Measurements from ENCODE around the gene MS4A10. TPM values are rescaled to one million over a fixed set of nuclear protein-coding genes. Genes with fewer than 3 reads are reported as not detected.

MS4A10 gene
- total and polyA plus RNA-seq, 8 donors = 0.08 to 0.13 (median 0.10) TPM; not detected in 3

- Histone ChIP-seq H3K36me3 (no peaks in the 10 kb centered on the region), H3K27me3 (peaks cover 0 to 33% of the 10 kb centered on the region in 2 donors), H3K4me3 (no peak overlapping the region), H3K4me1 (peaks cover 0 to 9% of the 10 kb centered on the region in 2 donors), H3K27ac (no peak overlapping the region), H3K9me3 (no peaks in the 10 kb centered on the region)
- no peak for ATAC-seq
- intact Hi-C loops (cut with DNase I) = no loop called here
- DNase-seq = no peak
- no peak for TF ChIP-seq CTCF (IDR thresholded peaks at IDR 0.05)
Observed at GRCh38 chr11:60761436-60762190, 23.5 kb upstream of the MS4A10 start.

DNA sequence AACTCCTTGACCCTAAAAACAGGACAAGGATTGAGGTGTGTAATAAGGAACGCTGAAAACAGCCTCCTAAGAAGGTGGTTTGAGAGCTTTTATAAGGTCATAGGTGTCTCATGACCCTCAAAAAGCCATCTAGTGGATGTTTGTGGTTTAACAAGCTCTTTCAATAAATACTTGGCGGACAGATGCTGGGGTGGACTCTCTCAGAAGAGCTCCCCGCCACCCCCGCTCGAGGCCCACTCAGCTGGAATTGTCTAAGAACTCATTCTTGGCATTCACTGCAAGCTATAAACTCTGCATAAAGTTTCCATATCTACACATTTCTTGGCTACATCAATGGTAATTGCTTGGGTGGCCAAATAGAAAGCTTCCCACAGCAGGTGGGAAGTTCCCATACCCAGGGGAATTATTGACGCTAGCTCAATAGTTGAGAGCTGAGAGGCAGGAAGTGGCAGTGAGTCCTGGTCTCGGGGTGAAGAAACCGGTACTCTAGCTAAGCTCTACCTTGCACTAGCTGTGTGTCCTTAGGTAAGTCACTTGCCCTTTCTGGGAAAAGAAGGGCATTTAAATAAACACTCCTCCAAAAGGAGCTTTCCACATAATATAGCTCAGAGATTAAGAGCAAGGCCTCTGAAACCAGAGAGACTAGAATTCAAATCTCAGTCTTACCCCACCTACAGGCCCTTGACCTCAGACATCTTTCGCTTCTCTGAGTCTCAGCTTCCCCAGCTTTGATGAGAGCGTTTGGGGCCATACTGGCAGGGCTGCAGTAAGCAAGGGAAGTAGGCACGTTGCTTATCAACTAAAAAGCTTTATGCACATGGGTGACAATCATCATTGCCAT is 22.1 kb upstream of the MS4A10 start:
- intact Hi-C loops (cut with DNase I) = no loop called here
- TF ChIP-seq CTCF (IDR thresholded peaks at IDR 0.05) = no peak
- DNase-seq (peak in 2 of 4 donors; percentile 10 to 51), ATAC-seq (peak; percentile 82)
- Histone ChIP-seq H3K4me1 (peaks cover 0 to 9% of the 10 kb centered on the region in 2 donors), H3K36me3 (no peaks in the 10 kb centered on the region), H3K4me3 (no peak overlapping the region), H3K27me3 (peaks cover 0 to 39% of the 10 kb centered on the region in 2 donors), H3K27ac (peak overlapping the region in 1 of 2 donors; percentile 44), H3K9me3 (no peaks in the 10 kb centered on the region)

- no peaks in the 10 kb centered on the region for H3K9me3 ChIP-seq
- H3K36me3 ChIP-seq = no peaks in the 10 kb centered on the region
- DNase-seq (no peak), ATAC-seq (peak; percentile 11)
- TF ChIP-seq CTCF (IDR thresholded peaks at IDR 0.05) = no peak
- no peak overlapping the region for H3K27ac ChIP-seq
- H3K27me3 ChIP-seq = peaks cover 0 to 39% of the 10 kb centered on the region in 2 donors
- intact Hi-C loops (cut with DNase I) = no loop called here
- peaks cover 0 to 9% of the 10 kb centered on the region in 2 donors for H3K4me1 ChIP-seq
- H3K4me3 ChIP-seq = no peak overlapping the region
Observed at GRCh38 chr11:60763692-60764369, 21.3 kb upstream of the MS4A10 start.

- Histone ChIP-seq H3K27me3 (peaks cover 0 to 37% of the 10 kb centered on the region in 2 donors), H3K4me3 (no peak overlapping the region), H3K27ac (no peak overlapping the region), H3K4me1 (peaks cover 0 to 9% of the 10 kb centered on the region in 2 donors), H3K9me3 (no peaks in the 10 kb centered on the region), H3K36me3 (no peaks in the 10 kb centered on the region)
- intact Hi-C loops (cut with DNase I) = no loop called here
- TF ChIP-seq CTCF (IDR thresholded peaks at IDR 0.05) = no peak
- DNase-seq (no peak), ATAC-seq (no peak)
Observed at GRCh38 chr11:60764879-60765278, 20.3 kb upstream of the MS4A10 start.
